Mucosa of descending colon (tissue), 3 donors: ENCODE results near the gene DDA1. TPM values are rescaled to one million over a fixed set of nuclear protein-coding genes. Genes with fewer than 3 reads are reported as not detected.

Experiments used
- ATAC-seq: fragments of 200-7000 bp; cut with Tn5 transposase; one replicate; pipeline ENCODE4 v1.9.1; 2020; ENCODE audit warnings: mild to moderate bottlenecking, moderate library complexity
- DNase-seq, 3 donors: peaks; one replicate each; pipeline ENCODE4 v3.0.0-alpha.2; 2020
- H3K36me3 ChIP-seq: fragments of 200-600 bp; one replicate; pipeline ENCODE4 v1.8.0; 2021; ENCODE audit warnings: low read depth, mild to moderate bottlenecking
- H3K4me1 ChIP-seq: fragments of 200-600 bp; one replicate; pipeline ENCODE4 v1.8.0; 2021; ENCODE audit warnings: low read depth, mild to moderate bottlenecking
- H3K4me3 ChIP-seq: fragments of 200-600 bp; one replicate; pipeline ENCODE4 v1.8.0; 2021; ENCODE audit warnings: mild to moderate bottlenecking
- H3K9me3 ChIP-seq: fragments of 200-600 bp; one replicate; pipeline ENCODE4 v1.8.0; 2021; ENCODE audit warnings: mild to moderate bottlenecking
- CTCF ChIP-seq: fragments of 200-600 bp; IDR thresholded peaks from one replicate; pipeline ENCODE4 v1.8.0; 2022; ENCODE audit warnings: antibody characterized with exemption, mild to moderate bottlenecking
- intact Hi-C, 2 donors: fragments of 100-400 bp; cut with DNase I in 1 of 2; cut with micrococcal nuclease in 1 of 2; formaldehyde crosslinking; loops; one replicate each; pipeline versions ENCODE4 v1.11.0 to v1.11.1; 2022; cut with DNase I, micrococcal nuclease
- total RNA-seq, 3 donors: library from RNA; stranded (reverse); fragmentation: NEBNext Ultra II Directional in 2 of 3; extraction: Animal tissue kit (Norgen Biotek cat#: 25700) in 2 of 3; gene quantifications; one replicate each; pipeline versions ENCODE4 v1.2.1 to v1.2.4, GENCODE V29; 2021 to 2023
- donor health status: DM: no; HTN: no; CAD: no; lungs with moderate emphysema.
- donor health status: DM: no; HTN: no; CAD: no.
- donor health status: DM: no; HTN: yes; CAD: no.

DDA1 gene
- total RNA-seq, 3 donors from 2014 or later = 38.3 to 51.4 (median 48.3) TPM

- H3K36me3 ChIP-seq = no peaks in the 10 kb centered on the region
- ATAC-seq (peak; percentile 57), DNase-seq (peak; percentile 84 to 93 (median 86))
- TF ChIP-seq CTCF = no peak
- intact Hi-C loops = no loop called here
- peaks cover 14% of the 10 kb centered on the region for H3K4me1 ChIP-seq
- H3K9me3 ChIP-seq = no peaks in the 10 kb centered on the region
- no peak overlapping the region for H3K4me3 ChIP-seq
Measured at GRCh38 chr19:17340302-17340870, 31.0 kb downstream of the DDA1 start.

- ATAC-seq (no peak), DNase-seq (peak in 2 of 3 donors; percentile 52 to 59)
- Histone ChIP-seq H3K36me3 (no peaks in the 10 kb centered on the region), H3K9me3 (no peaks in the 10 kb centered on the region), H3K4me3 (no peak overlapping the region), H3K4me1 (peaks cover 12% of the 10 kb centered on the region)
- TF ChIP-seq CTCF = no peak
- intact Hi-C loops = no loop called here
Measured at GRCh38 chr19:17340871-17341357, 31.6 kb downstream of the DDA1 start.

GRCh38 chr19:17341386-17341785 is 32.0 kb downstream of the DDA1 start:
- peak in 1 of 3 donors; percentile 52 for DNase-seq
- no peak for TF ChIP-seq CTCF
- Histone ChIP-seq H3K36me3 (no peaks in the 10 kb centered on the region), H3K4me3 (no peak overlapping the region), H3K4me1 (peaks cover 9% of the 10 kb centered on the region), H3K9me3 (no peaks in the 10 kb centered on the region)
- intact Hi-C loops = no loop called here
- ATAC-seq = no peak

- Histone ChIP-seq H3K4me3 (no peak overlapping the region), H3K36me3 (no peaks in the 10 kb centered on the region), H3K9me3 (no peaks in the 10 kb centered on the region), H3K4me1 (peaks cover 7% of the 10 kb centered on the region)
- no peak for ATAC-seq
- no peak for DNase-seq
- no peak for TF ChIP-seq CTCF
- intact Hi-C loops = no loop called here
Measured at GRCh38 chr19:17341845-17342244, 32.5 kb downstream of the DDA1 start.

- ATAC-seq = peak; percentile 96
- intact Hi-C loops = loop anchor here (5.0 kb wide), 1 partner anchor 41 kb away; no protein-coding TSS in a partner anchor
Measured at GRCh38 chr19:17346109-17346671, 36.8 kb downstream of the DDA1 start.

More at GRCh38 chr19:17346109-17346671, 36.8 kb downstream of the DDA1 start:
- peak; percentile 76 to 88 (median 84) for DNase-seq
- peak; percentile 88 for TF ChIP-seq CTCF
- H3K9me3 ChIP-seq = no peaks in the 10 kb centered on the region
- H3K4me3 ChIP-seq = no peak overlapping the region
- H3K36me3 ChIP-seq = no peaks in the 10 kb centered on the region
- no peaks in the 10 kb centered on the region for H3K4me1 ChIP-seq
